GM12878 (cell line): ENCODE data around the gene PPP6R2. TPM values are rescaled to one million over a fixed set of nuclear protein-coding genes. Genes with fewer than 3 reads are reported as not detected.

Experiments used
- BACH1 ChIP-seq: fragments of 450-650 bp; IDR thresholded peaks from 2 replicates; pipeline ENCODE4 v1.6.1; 2017; ENCODE audit warnings: mild to moderate bottlenecking, borderline replicate concordance
- CHD4 ChIP-seq: fragments of 200-600 bp; sonication (generic); IDR thresholded peaks from 2 replicates; pipeline ENCODE4 v1.6.1; 2016; ENCODE audit warnings: mild to moderate bottlenecking
- EGR1 ChIP-seq, 2 experiments: IDR thresholded peaks; 1 replicate in 1 of 2; 2 replicates in 1 of 2; pipeline ENCODE4 v1.6.1; 2011 to 2012; ENCODE audit warnings: low read depth in 2 of 2, low read length in 2 of 2, borderline replicate concordance in 1 of 2, mild to moderate bottlenecking in 1 of 2, moderate library complexity in 1 of 2
- EP300 ChIP-seq, 2 experiments: fragments of 150-350 bp in 1 of 2; IDR thresholded peaks; 2 replicates each; pipeline ENCODE4 v1.6.1; 2011 to 2012; ENCODE audit warnings: low read depth in 2 of 2, low read length in 2 of 2, borderline replicate concordance in 1 of 2, improper control_type of control experiment in 1 of 2, inconsistent platforms in 1 of 2; ENCODE audit not compliant: control insufficient read depth in 1 of 2
- JUNB ChIP-seq: IDR thresholded peaks from 2 replicates; pipeline ENCODE4 v1.6.1; 2016; ENCODE audit warnings: antibody characterized with exemption, mild to moderate bottlenecking
- LARP7 ChIP-seq: fragments of 450-650 bp; IDR thresholded peaks from 2 replicates; pipeline ENCODE4 v1.6.1; 2017; ENCODE audit warnings: mild to moderate bottlenecking
- MTA3 ChIP-seq: IDR thresholded peaks from 2 replicates; pipeline ENCODE4 v1.6.1; 2012; ENCODE audit warnings: low read length, inconsistent platforms, borderline replicate concordance
- NR2C2 ChIP-seq: IDR thresholded peaks from 2 replicates; pipeline ENCODE4 v1.6.1; 2011; ENCODE audit warnings: borderline replicate concordance, low read depth; ENCODE audit not compliant: control insufficient read depth, insufficient read length
- NR2F1 ChIP-seq: fragments of 450-650 bp; conservative IDR thresholded peaks from 2 replicates; pipeline ENCODE4 v1.6.1; 2017; ENCODE audit warnings: mild to moderate bottlenecking
- PAX5 ChIP-seq: IDR thresholded peaks from 2 replicates; pipeline ENCODE4 v1.6.1; 2011; ENCODE audit warnings: low read depth, low read length, borderline replicate concordance
- RFX5 ChIP-seq: IDR thresholded peaks from 2 replicates; pipeline ENCODE4 v1.6.1; 2011; ENCODE audit warnings: low read depth, low read length, improper control_type of control experiment
- SMARCA5 ChIP-seq: fragments of 450-650 bp; IDR thresholded peaks from 2 replicates; pipeline ENCODE4 v1.6.1; 2017; ENCODE audit warnings: mild to moderate bottlenecking
- SUZ12 ChIP-seq: fragments of 200-600 bp; sonication (generic); IDR thresholded peaks from one replicate; pipeline ENCODE4 v1.6.1; 2018; ENCODE audit warnings: antibody characterized with exemption, mild to moderate bottlenecking; ENCODE audit not compliant: unreplicated experiment
- TCF12 ChIP-seq: IDR thresholded peaks from 2 replicates; pipeline ENCODE4 v1.6.1; 2011; ENCODE audit warnings: low read depth, mild to moderate bottlenecking, low read length
- ZBED1 ChIP-seq: IDR thresholded peaks from 2 replicates; pipeline ENCODE4 v1.6.1; 2016; ENCODE audit warnings: borderline replicate concordance
- polyA plus RNA-seq, 11 experiments: library from polyadenylated mRNA; depleted of rRNA in 4 of 11; unstranded in 6 of 11; stranded (reverse) in 5 of 11; fragments of >200 nt; fragmentation: Nextera tagmentation in 4 of 11; fragmentation: Illumina TruSeq in 1 of 11; extraction: Ambion mirVana in 4 of 11; extraction: Trizol in 1 of 11; gene quantifications; 1 replicate in 1 of 11; 2 replicates in 10 of 11; pipeline versions ENCODE4 v1.2.1 to v1.2.3, GENCODE V29; 2011 to 2016; ENCODE audit warnings: inconsistent platforms in 2 of 11, missing spikeins in 2 of 11, low read depth in 1 of 11
- total RNA-seq, 4 experiments: library from RNA; depleted of rRNA in 3 of 4; stranded (reverse); fragments of >200 nt in 3 of 4; fragmentation: Illumina TruSeq in 1 of 4; extraction: Trizol in 1 of 4; gene quantifications; 2 replicates each; pipeline versions ENCODE4 v1.2.1 to v1.2.3, GENCODE V29; 2013 to 2021
- TF ChIP-seq, protein P1 (sequence below): fragments of 450-650 bp; IDR thresholded peaks from 2 replicates; pipeline ENCODE4 v1.6.1; 2017; ENCODE audit warnings: mild to moderate bottlenecking, low read depth, inconsistent platforms; ENCODE audit not compliant: poor library complexity, severe bottlenecking
- TF ChIP-seq, protein P2 (sequence below): fragments of 450-650 bp; IDR thresholded peaks from 2 replicates; pipeline ENCODE4 v1.6.1; 2014; ENCODE audit warnings: mild to moderate bottlenecking
- TF ChIP-seq, protein P3 (sequence below): IDR thresholded peaks from 2 replicates; pipeline ENCODE4 v1.6.1; 2012; ENCODE audit warnings: low read depth, low read length, improper control_type of control experiment
- TF ChIP-seq, protein P4 (sequence below): fragments of 450-650 bp; IDR thresholded peaks from 2 replicates; pipeline ENCODE4 v1.6.1; 2018; ENCODE audit warnings: borderline replicate concordance, mild to moderate bottlenecking; ENCODE audit not compliant: partially characterized antibody

Gene PPP6R2
- total and polyA plus RNA-seq, 10 of the 15 experiments (the other 5 are each of a cell fraction or from before 2014, with no cell fraction given), result 0.29 to 52.6 (median 25.4) TPM

DNA sequence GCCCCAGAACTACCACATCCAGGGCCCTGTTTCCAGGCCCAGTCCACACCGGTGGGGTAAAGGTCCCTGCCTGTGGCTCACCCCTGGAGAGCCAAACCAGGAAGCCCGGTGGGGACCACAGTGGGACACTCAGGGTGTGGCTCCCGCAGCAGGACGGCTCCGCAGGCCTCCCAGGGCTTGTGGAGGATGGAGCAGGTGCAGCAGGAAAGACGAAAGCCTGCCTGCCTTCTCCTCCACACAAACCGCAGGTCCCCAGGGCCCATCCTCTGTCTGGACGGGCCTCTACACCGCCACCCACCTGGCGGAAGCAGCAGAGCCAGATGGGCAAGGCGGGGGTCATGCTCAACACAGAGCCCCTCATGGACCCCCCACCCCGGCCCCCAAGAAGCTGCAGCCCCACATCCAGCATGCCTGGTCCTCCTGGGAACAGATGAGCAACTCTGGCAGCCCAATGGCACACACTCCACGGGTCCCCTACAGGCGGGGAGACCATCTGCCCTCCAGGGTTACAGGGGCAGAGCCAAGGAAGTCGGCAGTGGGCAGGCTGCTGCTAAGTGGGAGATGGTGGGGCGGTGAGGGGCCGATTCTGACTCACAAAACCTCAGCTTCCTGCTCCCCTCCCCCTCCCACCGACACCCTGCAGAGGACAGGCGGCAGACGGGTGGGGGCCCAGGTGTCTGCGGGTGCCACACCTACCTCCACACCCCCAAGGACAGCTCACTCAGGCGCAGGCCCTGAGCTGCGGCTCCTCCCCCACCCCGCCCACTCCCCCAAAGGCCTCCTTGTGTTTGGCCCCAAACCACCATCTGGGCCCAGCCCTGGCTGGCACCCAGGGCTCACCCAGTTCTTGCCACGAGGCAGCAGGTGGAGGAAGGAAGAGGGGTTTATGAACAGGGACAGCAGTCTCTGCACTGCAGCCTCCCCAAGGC, 126.5 kb downstream of the PPP6R2 start (continued):
- TF ChIP-seq, protein P1, sequence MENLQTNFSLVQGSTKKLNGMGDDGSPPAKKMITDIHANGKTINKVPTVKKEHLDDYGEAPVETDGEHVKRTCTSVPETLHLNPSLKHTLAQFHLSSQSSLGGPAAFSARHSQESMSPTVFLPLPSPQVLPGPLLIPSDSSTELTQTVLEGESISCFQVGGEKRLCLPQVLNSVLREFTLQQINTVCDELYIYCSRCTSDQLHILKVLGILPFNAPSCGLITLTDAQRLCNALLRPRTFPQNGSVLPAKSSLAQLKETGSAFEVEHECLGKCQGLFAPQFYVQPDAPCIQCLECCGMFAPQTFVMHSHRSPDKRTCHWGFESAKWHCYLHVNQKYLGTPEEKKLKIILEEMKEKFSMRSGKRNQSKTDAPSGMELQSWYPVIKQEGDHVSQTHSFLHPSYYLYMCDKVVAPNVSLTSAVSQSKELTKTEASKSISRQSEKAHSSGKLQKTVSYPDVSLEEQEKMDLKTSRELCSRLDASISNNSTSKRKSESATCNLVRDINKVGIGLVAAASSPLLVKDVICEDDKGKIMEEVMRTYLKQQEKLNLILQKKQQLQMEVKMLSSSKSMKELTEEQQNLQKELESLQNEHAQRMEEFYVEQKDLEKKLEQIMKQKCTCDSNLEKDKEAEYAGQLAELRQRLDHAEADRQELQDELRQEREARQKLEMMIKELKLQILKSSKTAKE, result peak; percentile 78
- TF ChIP-seq RFX5 (peak; percentile 46; the same call in 1 of the 2 replicates), LARP7 (no peak), EGR1 (IDR thresholded peaks at IDR 0.05; ENCODE audit: borderline replicate concordance in 1 of 2, low read depth in 2 of 2, low read length in 2 of 2) (peak in 1 of 2 experiments; percentile 69; a peak in 2 of 3 replicates), BACH1 (peak; percentile 59; the same call in 1 of the 2 replicates), EP300 (IDR thresholded peaks at IDR 0.05; ENCODE audit: borderline replicate concordance in 1 of 2, control insufficient read depth in 1 of 2, low read depth in 2 of 2, low read length in 2 of 2) (peak; percentile 47 to 63; a peak in 3 of 4 replicates), ZBED1 (no peak), JUNB (peak; percentile 69; the same call in 1 of the 2 replicates), TCF12 (peak; percentile 95), PAX5 (peak; percentile 74), SMARCA5 (no peak), NR2F1 (peak; percentile 77), CHD4 (no peak), SUZ12 (no peak), MTA3 (no peak; the same call in 1 of the 2 replicates), NR2C2 (no peak)
- TF ChIP-seq, protein P2, sequence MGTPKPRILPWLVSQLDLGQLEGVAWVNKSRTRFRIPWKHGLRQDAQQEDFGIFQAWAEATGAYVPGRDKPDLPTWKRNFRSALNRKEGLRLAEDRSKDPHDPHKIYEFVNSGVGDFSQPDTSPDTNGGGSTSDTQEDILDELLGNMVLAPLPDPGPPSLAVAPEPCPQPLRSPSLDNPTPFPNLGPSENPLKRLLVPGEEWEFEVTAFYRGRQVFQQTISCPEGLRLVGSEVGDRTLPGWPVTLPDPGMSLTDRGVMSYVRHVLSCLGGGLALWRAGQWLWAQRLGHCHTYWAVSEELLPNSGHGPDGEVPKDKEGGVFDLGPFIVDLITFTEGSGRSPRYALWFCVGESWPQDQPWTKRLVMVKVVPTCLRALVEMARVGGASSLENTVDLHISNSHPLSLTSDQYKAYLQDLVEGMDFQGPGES, result no peak
- TF ChIP-seq, protein P3, sequence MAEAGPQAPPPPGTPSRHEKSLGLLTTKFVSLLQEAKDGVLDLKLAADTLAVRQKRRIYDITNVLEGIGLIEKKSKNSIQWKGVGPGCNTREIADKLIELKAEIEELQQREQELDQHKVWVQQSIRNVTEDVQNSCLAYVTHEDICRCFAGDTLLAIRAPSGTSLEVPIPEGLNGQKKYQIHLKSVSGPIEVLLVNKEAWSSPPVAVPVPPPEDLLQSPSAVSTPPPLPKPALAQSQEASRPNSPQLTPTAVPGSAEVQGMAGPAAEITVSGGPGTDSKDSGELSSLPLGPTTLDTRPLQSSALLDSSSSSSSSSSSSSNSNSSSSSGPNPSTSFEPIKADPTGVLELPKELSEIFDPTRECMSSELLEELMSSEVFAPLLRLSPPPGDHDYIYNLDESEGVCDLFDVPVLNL, result no peak
- TF ChIP-seq, protein P4, sequence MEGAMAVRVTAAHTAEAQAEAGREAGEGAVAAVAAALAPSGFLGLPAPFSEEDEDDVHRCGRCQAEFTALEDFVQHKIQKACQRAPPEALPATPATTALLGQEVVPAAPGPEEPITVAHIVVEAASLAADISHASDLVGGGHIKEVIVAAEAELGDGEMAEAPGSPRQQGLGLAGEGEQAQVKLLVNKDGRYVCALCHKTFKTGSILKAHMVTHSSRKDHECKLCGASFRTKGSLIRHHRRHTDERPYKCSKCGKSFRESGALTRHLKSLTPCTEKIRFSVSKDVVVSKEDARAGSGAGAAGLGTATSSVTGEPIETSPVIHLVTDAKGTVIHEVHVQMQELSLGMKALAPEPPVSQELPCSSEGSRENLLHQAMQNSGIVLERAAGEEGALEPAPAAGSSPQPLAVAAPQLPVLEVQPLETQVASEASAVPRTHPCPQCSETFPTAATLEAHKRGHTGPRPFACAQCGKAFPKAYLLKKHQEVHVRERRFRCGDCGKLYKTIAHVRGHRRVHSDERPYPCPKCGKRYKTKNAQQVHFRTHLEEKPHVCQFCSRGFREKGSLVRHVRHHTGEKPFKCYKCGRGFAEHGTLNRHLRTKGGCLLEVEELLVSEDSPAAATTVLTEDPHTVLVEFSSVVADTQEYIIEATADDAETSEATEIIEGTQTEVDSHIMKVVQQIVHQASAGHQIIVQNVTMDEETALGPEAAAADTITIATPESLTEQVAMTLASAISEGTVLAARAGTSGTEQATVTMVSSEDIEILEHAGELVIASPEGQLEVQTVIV, result no peak
